H1 (cell line): Measurements from ENCODE around the gene ANO9. TPM values are rescaled to one million over a fixed set of nuclear protein-coding genes. Genes with fewer than 3 reads are reported as not detected.

ENCODE experiments used
- CTCF ChIA-PET: fragments of 300-600 bp; sonication (Branson Sonifier 250); formaldehyde crosslinking; loops from one replicate; lab custom pipeline; 2021; ENCODE audit not compliant: partially characterized antibody; lab: Charles Lee
- POLR2A ChIA-PET: fragments of 300-600 bp; sonication (Branson Sonifier 250); formaldehyde crosslinking; loops from one replicate; lab custom pipeline; 2021; ENCODE audit warnings: inconsistent platforms; ENCODE audit not compliant: partially characterized antibody; lab: Charles Lee
- DNase-seq, 2 experiments: peaks; one replicate each; pipeline versions ENCODE4 v3.0.0 to v3.0.0-alpha.2; 2010 to 2022; ENCODE audit warnings: low spot score in 2 of 2, low read depth in 1 of 2, mixed read lengths in 1 of 2
- FAIRE-seq: peaks from 2 replicates; lab custom pipeline; 2011; peaks lifted over from hg19 to GRCh38; lab: Jason Lieb, UNC
- H2AFZ ChIP-seq: 2 replicates; pipeline ENCODE4 v1.8.1; 2012; ENCODE audit warnings: low read length, inconsistent platforms
- H2AK5ac ChIP-seq: 2 replicates; pipeline ENCODE4 v1.6.1; 2013; ENCODE audit warnings: low read depth, low read length
- H2BK120ac ChIP-seq: replicated peaks from 2 replicates; pipeline ENCODE3; 2013; ENCODE audit warnings: low read depth, low read length, inconsistent platforms
- H2BK12ac ChIP-seq: 2 replicates; pipeline ENCODE4 v1.6.1; 2013; ENCODE audit warnings: low read depth, low read length
- H2BK15ac ChIP-seq: 2 replicates; pipeline ENCODE4 v1.6.1; 2013; ENCODE audit warnings: low read length
- H2BK20ac ChIP-seq: 2 replicates; pipeline ENCODE4 v1.6.1; 2013; ENCODE audit warnings: low read length
- H2BK5ac ChIP-seq: 2 replicates; pipeline ENCODE4 v1.6.1; 2013; ENCODE audit warnings: low read depth, low read length
- H3K14ac ChIP-seq: 2 replicates; pipeline ENCODE4 v1.6.1; 2013; ENCODE audit warnings: inconsistent platforms; ENCODE audit not compliant: insufficient read length
- H3K18ac ChIP-seq: 2 replicates; pipeline ENCODE4 v1.6.1; 2013; ENCODE audit warnings: low read length; ENCODE audit errors: extremely low read depth
- H3K23ac ChIP-seq: 2 replicates; pipeline ENCODE4 v1.6.1; 2013; ENCODE audit warnings: inconsistent platforms; ENCODE audit not compliant: insufficient read length
- H3K23me2 ChIP-seq: 2 replicates; pipeline ENCODE4 v1.6.1; 2013; ENCODE audit warnings: low read depth, low read length
- H3K27ac ChIP-seq: 2 replicates; pipeline ENCODE4 v1.6.1; 2011; ENCODE audit warnings: low read depth, low read length, inconsistent platforms
- H3K27me3 ChIP-seq, 4 experiments: replicated peaks in 1 of 4; 1 replicate in 1 of 4; 2 replicates in 3 of 4; pipeline versions ENCODE4 v1.6.1 to v1.8.1; 2011 to 2013; ENCODE audit warnings: low read length in 3 of 4, mild to moderate bottlenecking in 3 of 4, inconsistent platforms in 2 of 4, mixed read lengths in 2 of 4, moderate library complexity in 1 of 4; ENCODE audit not compliant: control insufficient read depth in 3 of 4, insufficient read depth in 3 of 4; ENCODE audit errors: extremely low read depth in 1 of 4
- H3K36me3 ChIP-seq, 4 experiments: 2 replicates each; pipeline versions ENCODE4 v1.6.1 to v1.8.1; 2011 to 2013; ENCODE audit warnings: mild to moderate bottlenecking in 4 of 4, low read length in 3 of 4, moderate library complexity in 2 of 4, control low read depth in 1 of 4, inconsistent platforms in 1 of 4; ENCODE audit not compliant: insufficient read depth in 4 of 4, control insufficient read depth in 2 of 4
- H3K4ac ChIP-seq: replicated peaks from 2 replicates; pipeline ENCODE3; 2013; ENCODE audit warnings: low read length, low read depth, mixed read lengths, inconsistent platforms; ENCODE audit not compliant: insufficient read length
- H3K4me1 ChIP-seq, 4 experiments: replicated peaks in 1 of 4; 1 replicate in 1 of 4; 2 replicates in 3 of 4; pipeline versions ENCODE4 v1.6.1 to v1.8.1; 2011 to 2013; ENCODE audit warnings: low read length in 3 of 4, inconsistent platforms in 2 of 4, mixed read lengths in 1 of 4; ENCODE audit not compliant: insufficient read depth in 4 of 4, control insufficient read depth in 3 of 4
- H3K4me2 ChIP-seq, 2 experiments: 2 replicates each; pipeline versions ENCODE4 v1.6.1 to v1.8.1; 2011 to 2013; ENCODE audit warnings: low read depth in 2 of 2, low read length in 2 of 2, control low read depth in 1 of 2, inconsistent platforms in 1 of 2, mild to moderate bottlenecking in 1 of 2; ENCODE audit not compliant: insufficient read depth in 1 of 2
- H3K4me3 ChIP-seq, 4 experiments: fragments of 200-600, 300-600 bp in 1 of 4; sonication (generic), shearing (Covaris generic), sonication (Bioruptor Twin) in 1 of 4; 2 replicates each; pipeline versions ENCODE4 v1.5.1 to v1.8.1; 2011 to 2016; ENCODE audit warnings: low read length in 4 of 4, low read depth in 3 of 4, control low read depth in 2 of 4, inconsistent platforms in 2 of 4, mild to moderate bottlenecking in 2 of 4, mixed read lengths in 1 of 4, moderate library complexity in 1 of 4; ENCODE audit not compliant: insufficient read depth in 2 of 4; ENCODE audit errors: extremely low read depth in 1 of 4
- H3K56ac ChIP-seq: replicated peaks from 2 replicates; pipeline ENCODE3; 2013; ENCODE audit warnings: low read depth, mild to moderate bottlenecking, mixed read lengths, low read length, inconsistent platforms; ENCODE audit not compliant: insufficient read length
- H3K79me1 ChIP-seq: 2 replicates; pipeline ENCODE4 v1.6.1; 2013; ENCODE audit warnings: low read depth, low read length, control low read depth
- H3K79me2 ChIP-seq, 2 experiments: 2 replicates each; pipeline versions ENCODE4 v1.6.1 to v1.8.1; 2012 to 2013; ENCODE audit warnings: low read length in 2 of 2, mild to moderate bottlenecking in 2 of 2, inconsistent platforms in 1 of 2; ENCODE audit not compliant: insufficient read depth in 2 of 2, control insufficient read depth in 1 of 2
- H3K9ac ChIP-seq, 4 experiments: replicated peaks in 1 of 4; 1 replicate in 1 of 4; 2 replicates in 3 of 4; pipeline versions ENCODE4 v1.6.1 to v1.8.1; 2011 to 2013; ENCODE audit warnings: low read depth in 3 of 4, low read length in 3 of 4, control low read depth in 2 of 4, mild to moderate bottlenecking in 2 of 4, moderate library complexity in 2 of 4, inconsistent platforms in 1 of 4; ENCODE audit errors: extremely low read depth in 1 of 4
- H3K9me3 ChIP-seq, 2 experiments: 2 replicates each; pipeline versions ENCODE4 v1.6.1 to v1.8.1; 2012 to 2013; ENCODE audit warnings: mild to moderate bottlenecking in 2 of 2, moderate library complexity in 2 of 2, control low read depth in 1 of 2, inconsistent platforms in 1 of 2, low read depth in 1 of 2, low read length in 1 of 2, mixed read lengths in 1 of 2; ENCODE audit not compliant: insufficient read depth in 2 of 2
- H4K20me1 ChIP-seq, 2 experiments: replicated peaks in 1 of 2; 2 replicates each; pipeline versions ENCODE3 to v1.8.1; 2011 to 2013; ENCODE audit warnings: inconsistent platforms in 2 of 2, low read length in 2 of 2, mild to moderate bottlenecking in 1 of 2; ENCODE audit not compliant: insufficient read depth in 2 of 2, control insufficient read depth in 1 of 2
- H4K5ac ChIP-seq: 2 replicates; pipeline ENCODE4 v1.6.1; 2013; ENCODE audit warnings: low read length, low read depth, mixed read lengths, inconsistent platforms; ENCODE audit not compliant: insufficient read length
- H4K8ac ChIP-seq: 2 replicates; pipeline ENCODE4 v1.8.0; 2013; ENCODE audit warnings: mild to moderate bottlenecking, moderate library complexity, low read length, inconsistent platforms; ENCODE audit not compliant: insufficient read depth; ENCODE audit errors: extremely low read depth
- H4K91ac ChIP-seq: replicated peaks from 2 replicates; pipeline ENCODE3; 2013; ENCODE audit warnings: low read length, mixed read lengths, inconsistent platforms; ENCODE audit not compliant: insufficient read length
- HDAC2 ChIP-seq, 2 experiments: fragments of 300-600 bp in 1 of 2; sonication (generic) in 1 of 2; IDR thresholded peaks; 2 replicates each; pipeline ENCODE4 v1.6.1; 2011 to 2012; ENCODE audit warnings: low read depth in 2 of 2, low read length in 2 of 2, mild to moderate bottlenecking in 2 of 2, moderate library complexity in 2 of 2, borderline replicate concordance in 1 of 2, inconsistent platforms in 1 of 2
- NANOG ChIP-seq: IDR thresholded peaks from 2 replicates; pipeline ENCODE4 v1.6.1; 2011; ENCODE audit warnings: low read length, low read depth, mild to moderate bottlenecking, inconsistent platforms; ENCODE audit not compliant: insufficient read depth, poor library complexity, severe bottlenecking
- RAD21 ChIP-seq, 2 experiments: IDR thresholded peaks in 1 of 2; conservative IDR thresholded peaks in 1 of 2; 2 replicates each; pipeline ENCODE4 v1.6.1; 2011; ENCODE audit warnings: low read depth in 2 of 2, low read length in 2 of 2, improper control_type of control experiment in 1 of 2, inconsistent platforms in 1 of 2, mild to moderate bottlenecking in 1 of 2, moderate library complexity in 1 of 2
- SUZ12 ChIP-seq: fragments of 200-600 bp; sonication (generic); IDR thresholded peaks from 2 replicates; pipeline ENCODE4 v1.6.1; 2012; ENCODE audit warnings: mild to moderate bottlenecking, inconsistent platforms, low read length, moderate library complexity, mixed read lengths
- TAF7 ChIP-seq: optimal IDR thresholded peaks from 2 replicates; pipeline ENCODE3; 2011; ENCODE audit warnings: low read depth, mild to moderate bottlenecking, inconsistent platforms, low read length, moderate library complexity, borderline replicate concordance
- TBP ChIP-seq: IDR thresholded peaks from 2 replicates; pipeline ENCODE4 v1.6.1; 2011; ENCODE audit warnings: low read depth, low read length, improper control_type of control experiment
- WGBS, 2 experiments: shearing (Covaris generic) in 1 of 2; methylation state at CpG; one replicate each; pipeline versions ENCODE4 v1.1.6 to v1.1.7; 2013 to 2015; ENCODE audit warnings: low lambda C conversion rate in 2 of 2, mixed read lengths in 2 of 2, inconsistent platforms in 1 of 2, low coverage in 1 of 2, missing lambda C conversion rate in 1 of 2; ENCODE audit not compliant: insufficient replicate concordance in 2 of 2, insufficient coverage in 1 of 2, insufficient read length in 1 of 2; ENCODE audit errors: extremely low coverage in 1 of 2, missing lambda C conversion rate in 1 of 2; 5-methylcytosine and 5-hydroxymethylcytosine counted together
- polyA plus RNA-seq, 7 experiments: library from polyadenylated mRNA; depleted of rRNA in 3 of 7; stranded (reverse) in 5 of 7; unstranded in 2 of 7; fragments of >200 nt in 5 of 7; fragments of 200-250 nt in 2 of 7; gene quantifications; 1 replicate in 5 of 7; 2 replicates in 1 of 7; 4 replicates in 1 of 7; pipeline versions ENCODE4 v1.2.1 to v1.2.3, GENCODE V29; 2011 to 2013; ENCODE audit warnings: missing spikeins in 2 of 7, mixed read lengths in 2 of 7
- total RNA-seq: library from RNA; stranded (reverse); fragmentation: NEBNext Ultra II Directional; extraction: Animal tissue kit (Norgen Biotek cat#: 25700); gene quantifications from 2 replicates; pipeline ENCODE4 v1.2.1, GENCODE V29; 2021
- TF ChIP-seq, protein P1 (sequence below), 3 experiments: IDR thresholded peaks; 1 replicate in 2 of 3; 2 replicates in 1 of 3; pipeline versions ENCODE4 v1.5.1 to v1.6.1; 2011; ENCODE audit warnings: low read length in 3 of 3, mild to moderate bottlenecking in 3 of 3, inconsistent platforms in 2 of 3, low read depth in 1 of 3, moderate library complexity in 1 of 3; ENCODE audit not compliant: insufficient read depth in 1 of 3; ENCODE audit errors: control extremely low read depth in 1 of 3

ANO9 gene
- total and polyA plus RNA-seq, 2 of the 8 experiments (the other 6 are each of a cell fraction or from before 2014, with no cell fraction given), result 20.0 to 20.7 TPM

DNA sequence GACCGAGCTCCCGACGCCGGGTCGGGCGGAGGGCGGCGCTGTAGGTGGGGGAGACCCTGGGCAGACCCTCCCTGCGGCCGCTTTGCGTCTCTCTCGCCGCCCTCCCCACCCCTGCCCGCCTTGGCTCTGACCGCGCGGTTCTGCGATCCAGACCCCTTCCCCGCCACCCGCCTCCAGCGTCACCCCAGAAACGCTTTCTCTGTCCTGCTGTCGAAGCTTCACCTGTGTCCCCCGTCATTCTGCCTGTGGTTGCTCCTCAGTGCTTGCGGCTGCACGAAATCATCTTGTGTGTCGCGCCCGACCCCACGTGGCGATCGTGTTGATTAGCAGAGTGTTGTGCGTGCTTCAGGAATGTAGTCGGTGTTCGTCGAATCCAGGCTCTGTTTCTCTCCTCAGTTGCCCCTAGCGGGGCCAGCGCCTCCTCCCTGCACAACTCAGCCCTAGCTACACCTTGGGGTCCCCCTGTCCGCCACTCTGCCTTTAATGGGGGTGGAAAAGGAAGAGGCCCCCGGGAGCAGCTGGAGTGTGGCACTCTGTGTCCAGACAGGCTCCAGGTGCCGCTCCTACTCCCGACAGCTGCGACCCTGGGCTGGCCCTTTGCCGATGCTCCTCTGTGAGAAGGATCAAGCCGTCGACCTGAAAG lies 9.1 kb upstream of the ANO9 start:
- Histone ChIP-seq H4K91ac (no peak overlapping the region), H3K27ac (no peak overlapping the region), H3K18ac (no peak overlapping the region; the same call in 1 of the 2 replicates), H3K79me2 (peaks cover 11 to 48% of the 10 kb centered on the region in 2 experiments; a peak in 3 of 4 replicates), H3K4me3 (peak overlapping the region; percentile 65 to 77 (median 72)), H3K4me2 (peak overlapping the region; percentile 46 to 96), H3K23me2 (peaks cover 2% of the 10 kb centered on the region; the same call in 1 of the 2 replicates), H3K4me1 (peaks cover 0 to 12% (median 10%) of the 10 kb centered on the region in 4 experiments; a peak in 6 of 7 replicates), H2BK15ac (no peak overlapping the region), H3K9me3 (no peaks in the 10 kb centered on the region), H2AFZ (no peak overlapping the region), H3K79me1 (peaks cover 13% of the 10 kb centered on the region; the same call in 1 of the 2 replicates), H2AK5ac (no peak overlapping the region), H3K4ac (peak overlapping the region; percentile 69), H3K56ac (no peak overlapping the region), H4K20me1 (peaks cover 13 to 18% of the 10 kb centered on the region in 2 experiments), H3K23ac (no peak overlapping the region), H4K5ac (no peak overlapping the region), H3K14ac (no peak overlapping the region), H3K27me3 (no peaks in the 10 kb centered on the region), H3K36me3 (peaks cover 2 to 11% (median 3%) of the 10 kb centered on the region in 4 experiments; a peak in 3 of 8 replicates), H4K8ac (peak overlapping the region; percentile 32; the same call in 1 of the 2 replicates), H2BK120ac (no peak overlapping the region), H2BK12ac (no peak overlapping the region), H2BK5ac (0 out of 2 replicates have a peak overlapping the region, but pooled peaks have one; percentile 28), H3K9ac (peak overlapping the region in 3 of 4 experiments; percentile 53 to 80 (median 54); a peak in 5 of 7 replicates), H2BK20ac (no peak overlapping the region)
- FAIRE-seq, result no peak
- WGBS, 2 experiments, result 17% methylated on average over 36 of the region's 46 CpGs; no CpG with 5 or more reads in 1 of the 2 experiments
- POLR2A ChIA-PET, result interaction anchor here (0.7 to 5.2 kb wide), 14 partner anchors 10 to 312 kb away, joined by 3 to 33 read pairs (median 6); partner anchors contain the start of genes ANO9 and SIGIRR
- CTCF ChIA-PET, result interaction anchor here (0.9 to 5.4 kb wide), 9 partner anchors 10 to 92 kb away, joined by 3 to 32 read pairs (median 5); partner anchors contain the start of gene SIGIRR
- DNase-seq, result no peak
- TF ChIP-seq RAD21 (IDR thresholded peaks at IDR 0.05 in 1 of 2, conservative IDR thresholded peaks at IDR 0.05 in 1 of 2; ENCODE audit: low read depth in 2 of 2, low read length in 2 of 2) (peak; percentile 31 to 51; a peak in 3 of 4 replicates), SUZ12 (no peak), TAF7 (no peak), HDAC2 (IDR thresholded peaks at IDR 0.05; ENCODE audit: borderline replicate concordance in 1 of 2, low read depth in 2 of 2, low read length in 2 of 2) (0 out of 4 replicates have a peak, but pooled peaks of 1 of the 2 experiments have one; percentile 14), TBP (no peak), NANOG (no peak)
- TF ChIP-seq, protein P1, sequence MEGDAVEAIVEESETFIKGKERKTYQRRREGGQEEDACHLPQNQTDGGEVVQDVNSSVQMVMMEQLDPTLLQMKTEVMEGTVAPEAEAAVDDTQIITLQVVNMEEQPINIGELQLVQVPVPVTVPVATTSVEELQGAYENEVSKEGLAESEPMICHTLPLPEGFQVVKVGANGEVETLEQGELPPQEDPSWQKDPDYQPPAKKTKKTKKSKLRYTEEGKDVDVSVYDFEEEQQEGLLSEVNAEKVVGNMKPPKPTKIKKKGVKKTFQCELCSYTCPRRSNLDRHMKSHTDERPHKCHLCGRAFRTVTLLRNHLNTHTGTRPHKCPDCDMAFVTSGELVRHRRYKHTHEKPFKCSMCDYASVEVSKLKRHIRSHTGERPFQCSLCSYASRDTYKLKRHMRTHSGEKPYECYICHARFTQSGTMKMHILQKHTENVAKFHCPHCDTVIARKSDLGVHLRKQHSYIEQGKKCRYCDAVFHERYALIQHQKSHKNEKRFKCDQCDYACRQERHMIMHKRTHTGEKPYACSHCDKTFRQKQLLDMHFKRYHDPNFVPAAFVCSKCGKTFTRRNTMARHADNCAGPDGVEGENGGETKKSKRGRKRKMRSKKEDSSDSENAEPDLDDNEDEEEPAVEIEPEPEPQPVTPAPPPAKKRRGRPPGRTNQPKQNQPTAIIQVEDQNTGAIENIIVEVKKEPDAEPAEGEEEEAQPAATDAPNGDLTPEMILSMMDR (IDR thresholded peaks at IDR 0.05; ENCODE audit: control extremely low read depth in 1 of 3, insufficient read depth in 1 of 3, low read depth in 1 of 3, low read length in 3 of 3), result peak in 2 of 3 experiments; percentile 20 to 37; a peak in 2 of 4 replicates
